ENCODE measurements around the gene RAD51B.
"Not testable (repeated sequence)": the region's sequence is repeated elsewhere in the genome, so short reads cannot be mapped to it uniquely, and the experiment has no call there.

The RAD51B gene

GRCh38 chr14:68292441-68293215 lies 473.0 kb downstream of the RAD51B start:
- Mint-ChIP-seq H3K27ac (peak overlapping the region; percentile 10), H3K27me3 (ENCODE audit: low read depth) (no peaks in the 10 kb centered on the region), H3K36me3 (ENCODE audit: low read depth) (no peaks in the 10 kb centered on the region), H3K4me3 (no peak overlapping the region), H3K4me1 (ENCODE audit: low read depth) (peaks cover 17% of the 10 kb centered on the region), H3K9me3 (no peaks in the 10 kb centered on the region)

DNA sequence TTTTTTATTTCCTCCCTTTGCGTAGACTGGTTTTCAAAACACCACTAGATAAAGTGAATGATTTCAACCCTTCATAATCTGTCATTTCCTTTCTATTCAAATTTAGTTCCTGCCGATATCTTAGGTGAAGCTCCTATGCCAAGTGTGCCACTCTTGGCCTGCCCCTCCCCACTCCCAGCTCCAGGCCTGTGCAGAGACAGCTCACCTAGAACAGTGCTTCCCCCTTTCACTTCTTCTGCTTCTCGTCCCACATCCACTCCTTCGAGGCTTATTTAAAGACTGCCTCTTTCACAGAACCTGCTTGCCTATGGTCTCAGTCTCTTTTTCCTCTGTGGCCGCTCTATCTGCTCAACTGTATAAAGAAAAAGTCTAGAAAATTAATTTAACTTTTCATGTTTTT lies 473.8 kb downstream of the RAD51B start:
- no peaks in the 10 kb centered on the region for H3K36me3 Mint-ChIP-seq (ENCODE audit: low read depth)
- H3K4me3 Mint-ChIP-seq, result no peak overlapping the region
- H3K27me3 Mint-ChIP-seq (ENCODE audit: low read depth), result no peaks in the 10 kb centered on the region
- H3K9me3 Mint-ChIP-seq, result no peaks in the 10 kb centered on the region
- no peak overlapping the region for H3K27ac Mint-ChIP-seq
- peaks cover 22% of the 10 kb centered on the region for H3K4me1 Mint-ChIP-seq (ENCODE audit: low read depth)

DNA sequence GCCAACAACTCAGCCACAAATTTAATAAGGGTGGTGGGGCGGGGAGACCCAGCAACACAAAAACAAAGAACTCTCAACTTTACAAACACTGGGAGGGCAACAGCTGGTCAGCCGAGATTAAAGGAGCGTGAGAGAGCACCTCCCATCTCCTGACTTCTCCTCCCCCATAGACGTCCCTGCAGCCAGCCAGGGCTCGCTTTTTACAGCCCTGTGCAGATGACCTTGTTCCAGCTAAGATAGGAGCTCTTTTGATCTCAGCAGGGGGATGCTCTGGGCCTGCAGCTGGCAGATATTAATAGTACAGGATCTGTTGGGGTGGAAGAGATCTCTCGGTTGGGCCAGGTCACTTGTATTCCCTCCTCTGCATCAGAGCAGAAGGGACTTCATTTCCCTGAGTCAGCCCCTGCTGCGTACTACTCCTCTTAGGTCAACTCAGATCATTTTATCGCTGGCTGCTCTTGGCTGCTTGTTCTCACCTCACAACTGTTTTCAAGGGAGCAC lies 475.8 kb downstream of the RAD51B start:
- Mint-ChIP-seq H3K9me3 (no peaks in the 10 kb centered on the region), H3K27ac (no peak overlapping the region), H3K27me3 (ENCODE audit: low read depth) (no peaks in the 10 kb centered on the region), H3K36me3 (ENCODE audit: low read depth) (no peaks in the 10 kb centered on the region), H3K4me1 (ENCODE audit: low read depth) (peaks cover 22% of the 10 kb centered on the region), H3K4me3 (no peak overlapping the region)

- Mint-ChIP-seq H3K4me3 (no peak overlapping the region), H3K27ac (no peak overlapping the region), H3K4me1 (ENCODE audit: low read depth) (peaks cover 18% of the 10 kb centered on the region), H3K9me3 (peaks cover 2% of the 10 kb centered on the region), H3K27me3 (ENCODE audit: low read depth) (no peaks in the 10 kb centered on the region), H3K36me3 (ENCODE audit: low read depth) (no peaks in the 10 kb centered on the region)
Observed at GRCh38 chr14:68297039-68297438, 477.5 kb downstream of the RAD51B start.

- no peak overlapping the region for H3K4me3 Mint-ChIP-seq
- no peaks in the 10 kb centered on the region for H3K27me3 Mint-ChIP-seq (ENCODE audit: low read depth)
- peaks cover 7% of the 10 kb centered on the region for H3K9me3 Mint-ChIP-seq
- H3K4me1 Mint-ChIP-seq (ENCODE audit: low read depth), result peaks cover 12% of the 10 kb centered on the region
- peaks cover 4% of the 10 kb centered on the region for H3K36me3 Mint-ChIP-seq (ENCODE audit: low read depth)
- H3K27ac Mint-ChIP-seq, result no peak overlapping the region
Observed at GRCh38 chr14:68297876-68298468, 478.4 kb downstream of the RAD51B start.

GRCh38 chr14:68300608-68301007 lies 481.0 kb downstream of the RAD51B start:
- H3K9me3 Mint-ChIP-seq, result peaks cover 8% of the 10 kb centered on the region
- no peak overlapping the region for H3K4me3 Mint-ChIP-seq
- peaks cover 5% of the 10 kb centered on the region for H3K36me3 Mint-ChIP-seq (ENCODE audit: low read depth)
- H3K4me1 Mint-ChIP-seq (ENCODE audit: low read depth), result peaks cover 5% of the 10 kb centered on the region
- H3K27ac Mint-ChIP-seq, result no peak overlapping the region
- H3K27me3 Mint-ChIP-seq (ENCODE audit: low read depth), result no peaks in the 10 kb centered on the region

DNA sequence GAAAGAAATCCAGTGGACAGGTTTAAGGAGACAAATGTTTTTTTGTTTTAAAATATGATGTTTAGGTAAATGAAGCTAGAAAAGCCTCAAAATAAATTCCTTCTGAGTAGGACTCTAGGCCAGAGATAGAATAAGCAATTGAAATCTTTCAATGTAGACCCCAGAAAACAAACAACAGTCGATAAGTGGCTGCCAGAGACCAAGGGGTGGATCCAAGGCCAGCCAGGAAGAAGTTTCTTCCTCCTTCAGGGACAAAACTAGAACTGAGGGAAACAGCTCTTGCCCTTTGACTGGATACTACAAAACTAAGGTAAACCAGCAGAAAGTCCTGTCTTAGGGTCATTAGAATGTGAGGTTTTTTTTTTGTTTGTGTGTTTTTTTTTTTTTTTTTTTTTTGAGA lies 481.6 kb downstream of the RAD51B start:
- H3K4me1 Mint-ChIP-seq (ENCODE audit: low read depth), result peaks cover 5% of the 10 kb centered on the region
- H3K36me3 Mint-ChIP-seq (ENCODE audit: low read depth), result peaks cover 5% of the 10 kb centered on the region
- H3K27me3 Mint-ChIP-seq (ENCODE audit: low read depth), result no peaks in the 10 kb centered on the region

DNA sequence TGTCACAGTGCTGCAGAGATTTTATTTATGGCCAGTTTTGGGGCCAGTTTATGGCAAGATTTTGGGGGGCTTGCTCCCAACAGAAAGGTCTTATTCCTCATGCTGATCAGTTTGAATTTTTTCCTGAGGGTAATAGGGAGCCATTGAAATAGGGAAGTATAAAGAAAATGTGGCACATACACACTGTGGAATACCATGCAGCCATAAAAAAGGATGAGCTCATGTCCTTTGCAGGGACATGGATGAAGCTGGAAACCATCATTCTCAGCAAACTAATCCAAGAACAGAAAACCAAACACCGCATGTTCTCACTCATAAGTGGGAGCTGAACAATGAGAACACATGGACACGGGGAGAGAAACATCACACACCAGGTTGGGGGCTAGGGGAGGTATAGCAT lies 483.4 kb downstream of the RAD51B start:
- not testable (repeated sequence) for H3K27me3 Mint-ChIP-seq (ENCODE audit: low read depth); H3K36me3 Mint-ChIP-seq (ENCODE audit: low read depth); H3K27ac Mint-ChIP-seq; H3K9me3 Mint-ChIP-seq; H3K4me3 Mint-ChIP-seq; H3K4me1 Mint-ChIP-seq (ENCODE audit: low read depth)

More for the DNA sequence above, 481.6 kb downstream of the RAD51B start:
- no peak overlapping the region for H3K27ac Mint-ChIP-seq
- H3K4me3 Mint-ChIP-seq, result no peak overlapping the region
- H3K9me3 Mint-ChIP-seq, result peaks cover 8% of the 10 kb centered on the region

- no peak overlapping the region for H3K4me3 Mint-ChIP-seq
- peaks cover 5% of the 10 kb centered on the region for H3K36me3 Mint-ChIP-seq (ENCODE audit: low read depth)
- no peak overlapping the region for H3K27ac Mint-ChIP-seq
Observed at GRCh38 chr14:68305738-68306137, 486.2 kb downstream of the RAD51B start.

DNA sequence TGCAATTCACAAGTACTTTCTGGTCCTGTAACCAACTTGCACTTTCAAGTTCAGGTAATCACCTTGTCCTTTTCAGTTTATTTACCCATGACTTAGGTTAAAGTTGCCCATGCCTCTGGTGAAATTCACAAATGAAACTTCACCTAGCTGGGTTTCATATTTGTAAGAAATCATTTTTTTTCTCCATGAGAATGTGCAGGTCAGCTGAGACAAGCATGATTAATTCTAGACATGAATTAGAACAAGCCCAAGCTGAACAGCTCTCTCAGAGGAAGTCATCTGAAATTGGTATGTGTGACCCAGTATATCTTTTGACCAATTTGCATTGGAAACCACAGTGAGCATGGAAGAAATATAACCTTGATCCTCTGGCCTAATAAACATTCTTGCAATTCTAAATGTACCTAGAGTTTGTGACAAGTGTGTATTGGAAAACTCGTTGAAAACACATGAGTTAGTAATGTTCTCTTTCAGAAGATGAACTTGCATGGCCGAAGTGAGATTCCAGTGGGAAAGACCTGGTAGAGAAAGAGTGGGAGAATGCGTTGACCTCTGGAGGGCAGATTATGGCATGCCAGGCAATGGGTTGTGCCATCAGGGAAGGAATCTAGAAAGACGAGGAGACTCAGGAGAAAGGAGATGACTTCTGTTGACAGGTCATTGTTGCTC lies 486.8 kb downstream of the RAD51B start:
- Mint-ChIP-seq H3K36me3 (ENCODE audit: low read depth) (peaks cover 5% of the 10 kb centered on the region), H3K27me3 (ENCODE audit: low read depth) (no peaks in the 10 kb centered on the region), H3K4me3 (no peak overlapping the region), H3K4me1 (ENCODE audit: low read depth) (no peaks in the 10 kb centered on the region), H3K27ac (no peak overlapping the region), H3K9me3 (peaks cover 8% of the 10 kb centered on the region)

More at GRCh38 chr14:68305738-68306137, 486.2 kb downstream of the RAD51B start:
- Mint-ChIP-seq H3K9me3 (peaks cover 8% of the 10 kb centered on the region), H3K27me3 (ENCODE audit: low read depth) (no peaks in the 10 kb centered on the region), H3K4me1 (ENCODE audit: low read depth) (no peaks in the 10 kb centered on the region)

DNA sequence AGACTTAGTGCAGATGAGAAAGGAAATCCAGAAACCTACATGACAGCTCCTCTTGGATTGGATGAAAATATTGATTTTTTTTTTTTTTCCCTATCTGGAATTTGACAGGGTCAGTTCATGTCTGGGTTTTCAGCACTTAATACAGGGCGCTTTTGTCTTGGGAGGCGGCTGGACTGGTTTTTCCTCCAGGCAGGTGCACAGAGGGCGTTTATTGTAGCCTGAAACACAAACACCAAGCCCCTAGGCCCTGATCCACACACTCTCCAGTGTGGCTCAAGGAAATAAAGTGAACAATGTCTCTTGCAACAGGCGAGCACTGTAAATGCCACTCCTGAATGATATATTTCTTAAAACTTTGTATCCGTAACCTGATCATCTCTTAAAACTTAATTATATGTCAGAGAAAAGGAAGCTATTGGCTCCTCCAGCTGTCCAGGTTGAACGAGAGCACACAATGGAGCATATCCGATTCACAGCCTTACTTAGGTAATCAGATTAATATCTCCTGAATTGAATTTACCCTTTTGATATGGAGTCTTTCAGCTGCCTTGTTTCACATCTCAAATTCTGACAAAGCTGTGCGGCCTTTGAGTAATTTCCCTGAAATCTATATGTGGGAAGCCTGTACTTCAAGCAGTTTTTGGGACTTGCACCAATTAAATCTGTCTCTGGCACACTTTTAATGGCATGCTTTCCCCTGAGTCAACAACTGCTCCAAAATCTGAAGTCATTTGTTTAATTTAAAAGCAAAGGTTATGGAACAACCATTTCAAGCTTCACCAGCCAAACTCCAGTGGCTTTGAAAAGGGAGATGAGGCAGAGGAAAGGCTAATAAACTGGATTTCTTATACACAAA lies 487.6 kb downstream of the RAD51B start:
- Mint-ChIP-seq H3K4me3 (no peak overlapping the region), H3K27me3 (ENCODE audit: low read depth) (no peaks in the 10 kb centered on the region), H3K36me3 (ENCODE audit: low read depth) (peaks cover 4% of the 10 kb centered on the region), H3K4me1 (ENCODE audit: low read depth) (no peaks in the 10 kb centered on the region), H3K9me3 (peaks cover 5% of the 10 kb centered on the region), H3K27ac (no peak overlapping the region)

GRCh38 chr14:68307790-68308168 lies 488.2 kb downstream of the RAD51B start:
- Mint-ChIP-seq H3K4me1 (ENCODE audit: low read depth) (peaks cover 3% of the 10 kb centered on the region), H3K27ac (no peak overlapping the region)

DNA sequence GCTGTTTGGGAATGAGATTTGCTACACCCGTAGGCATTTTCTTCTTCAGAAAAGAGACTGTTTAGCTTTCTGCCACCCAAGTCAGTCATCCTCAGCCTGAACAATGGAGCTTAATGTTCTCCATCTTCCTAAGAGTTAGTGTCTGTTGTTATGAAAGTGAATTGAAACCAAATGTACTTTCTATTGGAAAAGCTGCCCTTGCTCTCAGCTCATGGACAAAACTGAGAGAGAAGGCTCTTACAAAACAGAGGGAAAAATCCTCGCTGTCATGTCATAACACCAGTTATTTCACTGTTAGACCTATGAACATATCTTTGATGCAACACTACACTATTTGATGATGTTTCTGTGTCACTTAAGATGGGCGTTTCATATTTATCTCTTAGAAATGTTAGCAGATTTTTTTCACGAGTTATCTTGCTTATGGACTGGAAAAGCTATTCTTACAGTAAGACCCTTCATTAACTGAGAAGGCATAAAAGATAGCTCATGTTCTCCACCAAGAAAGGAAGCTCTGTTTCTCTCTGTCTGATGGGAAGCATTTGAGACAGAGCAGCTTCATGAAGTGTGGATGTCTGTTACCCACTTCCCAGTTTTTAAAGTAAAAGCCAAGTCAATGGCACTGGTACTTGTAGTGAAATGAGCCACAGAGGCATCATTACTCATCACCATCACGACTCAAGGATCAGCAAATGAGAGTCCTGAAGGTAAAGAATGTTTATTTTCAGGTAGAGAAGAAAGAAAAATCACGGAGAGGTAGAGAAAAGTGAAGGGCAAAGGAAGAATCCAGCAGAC lies 489.3 kb downstream of the RAD51B start:
- H3K36me3 Mint-ChIP-seq (ENCODE audit: low read depth), result no peaks in the 10 kb centered on the region
- peaks cover 6% of the 10 kb centered on the region for H3K4me1 Mint-ChIP-seq (ENCODE audit: low read depth)
- no peak overlapping the region for H3K4me3 Mint-ChIP-seq
- peak overlapping the region; percentile 17 for H3K27ac Mint-ChIP-seq
- H3K9me3 Mint-ChIP-seq, result no peaks in the 10 kb centered on the region
- H3K27me3 Mint-ChIP-seq (ENCODE audit: low read depth), result no peaks in the 10 kb centered on the region

More at GRCh38 chr14:68307790-68308168, 488.2 kb downstream of the RAD51B start:
- H3K27me3 Mint-ChIP-seq (ENCODE audit: low read depth), result no peaks in the 10 kb centered on the region
- H3K9me3 Mint-ChIP-seq, result peaks cover 3% of the 10 kb centered on the region
- peaks cover 3% of the 10 kb centered on the region for H3K36me3 Mint-ChIP-seq (ENCODE audit: low read depth)
- no peak overlapping the region for H3K4me3 Mint-ChIP-seq

Data from T-helper 1 cell treated with Interleukin-12 subunit alpha and Interleukin-12 subunit beta and Interleukin-4 antibody, amounts not matched to agents 30 μg/mL and 1 μg/mL, for 36 hours (primary cell).